IPS DF 19.7 (cell line): ENCODE results near the gene PRDM16.

ENCODE experiments used
- DNase-seq: peaks from one replicate; pipeline ENCODE4 v3.0.0-alpha.2; 2013; ENCODE audit warnings: low read depth, low spot score

The PRDM16 gene

DNA sequence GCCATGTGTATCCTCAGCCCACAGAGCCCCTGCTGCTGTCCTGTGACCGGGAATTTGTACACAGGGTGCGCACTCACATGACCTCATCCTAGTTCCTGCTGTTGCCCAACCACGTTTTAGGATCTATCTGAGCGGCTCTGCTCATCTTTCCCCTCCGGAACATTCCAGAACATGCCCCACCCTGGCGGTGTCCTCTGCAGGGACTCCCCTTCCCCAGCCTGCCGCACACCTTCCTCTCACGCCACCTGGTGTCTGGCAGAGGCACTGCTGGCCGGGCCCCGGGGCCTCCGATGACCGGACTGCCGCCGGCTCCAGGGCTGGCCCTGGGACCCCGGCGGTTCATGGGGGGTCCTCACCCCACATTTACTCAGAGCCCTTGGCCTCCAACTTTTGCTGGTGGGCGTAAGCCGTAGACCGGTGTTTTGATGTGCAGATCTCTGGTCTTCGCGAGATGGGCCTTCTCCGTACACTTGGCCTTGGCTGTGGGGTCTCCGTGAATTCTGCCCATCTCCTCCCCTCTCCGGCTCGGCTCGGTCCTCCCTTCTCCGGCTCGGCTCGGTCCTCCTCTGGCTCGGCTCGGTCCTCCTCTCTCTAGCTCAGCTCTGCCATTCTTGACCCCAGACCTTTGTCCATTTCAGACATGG lies 414.9 kb downstream of the PRDM16 start:
- no peak for DNase-seq

DNA sequence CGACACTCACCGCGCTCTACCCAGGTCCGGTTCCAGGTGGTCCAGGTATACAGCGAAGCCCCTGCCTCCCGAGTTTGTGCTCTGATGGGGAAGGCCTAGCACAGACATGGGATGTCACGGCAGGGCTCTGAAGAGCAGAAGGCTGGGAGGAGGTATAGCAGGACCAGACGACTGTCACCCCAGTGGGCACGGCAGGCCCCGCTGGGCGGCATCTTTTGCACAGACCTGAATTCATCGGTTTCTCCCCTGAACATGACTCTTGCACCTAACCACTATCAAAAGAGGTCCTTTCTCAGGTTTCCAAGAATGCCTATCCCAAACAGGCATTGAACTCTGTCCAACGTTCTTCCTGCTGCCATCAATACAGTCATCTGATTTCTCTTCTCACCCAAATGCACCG lies 416.0 kb downstream of the PRDM16 start:
- DNase-seq, result no peak
